Osteocyte (in vitro differentiated cells): ENCODE measurements around the gene ITIH4. TPM values are rescaled to one million over a fixed set of nuclear protein-coding genes. Genes with fewer than 3 reads are reported as not detected.

Experiments used
- DNase-seq: peaks from one replicate; pipeline ENCODE4 v3.0.0; 2021; ENCODE audit warnings: mixed read lengths; ENCODE audit not compliant: unreplicated experiment; ENCODE audit errors: extremely low spot score
- H3K27ac Mint-ChIP-seq: one replicate; pipeline ENCODE4 v1.8.0; 2021; ENCODE audit warnings: mild to moderate bottlenecking, mixed read lengths; ENCODE audit not compliant: unreplicated experiment
- H3K27me3 Mint-ChIP-seq: one replicate; pipeline ENCODE4 v1.8.0; 2021; ENCODE audit warnings: mixed read lengths; ENCODE audit not compliant: unreplicated experiment
- H3K36me3 Mint-ChIP-seq: one replicate; pipeline ENCODE4 v1.8.0; 2021; ENCODE audit warnings: mixed read lengths; ENCODE audit not compliant: unreplicated experiment
- H3K4me1 Mint-ChIP-seq: one replicate; pipeline ENCODE4 v1.8.0; 2021; ENCODE audit warnings: mixed read lengths; ENCODE audit not compliant: unreplicated experiment
- H3K4me3 Mint-ChIP-seq: one replicate; pipeline ENCODE4 v1.8.0; 2021; ENCODE audit warnings: mild to moderate bottlenecking, moderate library complexity, mixed read lengths; ENCODE audit not compliant: unreplicated experiment
- H3K9me3 Mint-ChIP-seq: one replicate; pipeline ENCODE4 v1.8.0; 2021; ENCODE audit warnings: mixed read lengths; ENCODE audit not compliant: unreplicated experiment
- CTCF ChIP-seq: fragments of 200-600 bp; sonication (generic); IDR thresholded peaks from 2 replicates; pipeline ENCODE4 v1.5.0; 2021; ENCODE audit warnings: antibody characterized with exemption, mild to moderate bottlenecking, moderate library complexity
- total RNA-seq: library from RNA; stranded (reverse); gene quantifications from 2 replicates; pipeline ENCODE4 v1.2.1, GENCODE V29; 2021

The ITIH4 gene
- total RNA-seq, 1 donor from 2014 or later = 7.2 TPM

DNA sequence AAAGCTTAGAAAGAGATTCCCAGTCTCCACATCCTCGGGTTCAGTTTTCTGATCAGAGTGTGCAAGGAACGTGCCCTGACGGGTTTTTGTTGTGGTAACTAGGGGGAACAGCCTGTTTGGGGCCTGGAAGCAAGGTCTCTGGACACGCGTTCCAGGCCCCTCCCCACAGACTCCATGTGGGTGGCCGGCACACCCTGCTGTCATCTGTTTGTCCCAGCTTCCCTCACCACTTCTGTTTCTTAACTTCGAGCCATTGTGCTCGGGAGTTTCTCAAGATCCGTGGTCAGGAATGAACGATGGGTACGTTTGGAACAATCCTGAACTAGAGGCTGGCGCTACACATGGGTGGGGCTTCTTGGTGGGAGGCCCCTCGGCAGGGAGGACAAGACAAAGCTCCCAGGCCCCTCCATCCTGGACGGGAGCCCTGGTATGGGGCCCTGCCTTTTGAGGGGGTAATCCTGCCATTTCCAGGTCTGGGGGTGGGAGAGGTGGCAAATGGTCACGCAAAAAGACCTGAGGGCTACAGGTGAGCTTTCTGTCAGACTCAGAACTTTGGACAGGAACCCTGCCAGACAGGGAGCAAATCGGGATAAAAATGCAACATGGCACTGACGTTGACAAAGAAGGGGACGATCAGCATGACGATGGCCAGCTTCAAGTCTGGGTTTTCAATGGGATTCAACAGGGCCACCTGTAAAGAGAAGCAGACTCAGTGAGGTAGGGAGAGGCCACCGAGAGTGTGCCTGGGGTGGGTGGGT, 12.8 kb upstream of the ITIH4 start:
- no peak for TF ChIP-seq CTCF
- no peak for DNase-seq
- no peaks in the 10 kb centered on the region for H3K9me3 Mint-ChIP-seq
- H3K27me3 Mint-ChIP-seq = no peaks in the 10 kb centered on the region
- peaks cover 24% of the 10 kb centered on the region for H3K4me1 Mint-ChIP-seq
- no peak overlapping the region for H3K4me3 Mint-ChIP-seq
- H3K36me3 Mint-ChIP-seq = peaks cover 16% of the 10 kb centered on the region
- no peak overlapping the region for H3K27ac Mint-ChIP-seq

- peaks cover 13% of the 10 kb centered on the region for H3K36me3 Mint-ChIP-seq
- H3K27ac Mint-ChIP-seq = no peak overlapping the region
- TF ChIP-seq CTCF = no peak
- H3K4me3 Mint-ChIP-seq = no peak overlapping the region
- no peaks in the 10 kb centered on the region for H3K27me3 Mint-ChIP-seq
- DNase-seq = no peak
- H3K9me3 Mint-ChIP-seq = no peaks in the 10 kb centered on the region
- peaks cover 24% of the 10 kb centered on the region for H3K4me1 Mint-ChIP-seq
Measured at GRCh38 chr3:52842424-52842823, 12.0 kb upstream of the ITIH4 start.

- no peak for DNase-seq
- Mint-ChIP-seq H3K9me3 (no peaks in the 10 kb centered on the region), H3K4me3 (no peak overlapping the region), H3K27me3 (no peaks in the 10 kb centered on the region), H3K4me1 (peaks cover 24% of the 10 kb centered on the region), H3K27ac (no peak overlapping the region), H3K36me3 (peaks cover 8% of the 10 kb centered on the region)
- TF ChIP-seq CTCF = no peak
Measured at GRCh38 chr3:52841981-52842340, 11.5 kb upstream of the ITIH4 start.

DNA sequence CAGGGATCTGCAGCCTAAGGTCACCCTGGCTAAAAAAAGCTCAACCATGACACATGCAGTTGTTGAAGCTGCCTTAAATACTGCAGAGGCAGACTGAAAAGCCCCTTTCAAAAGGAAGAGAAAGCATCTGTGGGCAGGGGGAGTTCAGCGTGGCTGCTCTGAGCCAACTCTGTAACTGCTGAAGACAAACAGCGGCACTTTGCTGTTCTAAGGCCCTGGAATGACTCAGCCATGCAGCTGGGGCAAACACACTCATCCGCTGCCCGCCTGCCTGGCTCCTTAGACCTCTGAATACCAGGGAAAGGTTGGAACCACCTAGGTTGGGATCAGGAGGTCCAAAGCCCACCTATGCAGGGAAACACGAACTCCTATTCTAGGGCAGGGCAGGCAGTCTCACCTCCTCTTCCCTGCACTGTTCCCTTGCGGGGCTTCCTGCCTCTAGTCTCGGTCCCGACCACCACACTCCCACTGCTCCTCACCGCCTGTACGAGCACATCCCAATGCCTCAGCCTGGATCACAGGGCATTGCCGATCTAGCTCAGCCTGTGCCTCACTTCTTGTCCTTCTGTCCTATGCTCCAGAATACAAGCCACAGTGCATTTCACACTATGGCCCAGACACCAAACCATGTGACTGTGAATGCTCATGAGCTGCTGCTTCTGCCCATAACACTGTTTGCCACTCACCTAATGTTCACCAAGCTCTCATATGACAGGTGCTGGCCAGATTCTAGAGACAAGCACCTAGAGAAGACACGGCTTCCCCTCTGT, 10.9 kb upstream of the ITIH4 start:
- no peak for TF ChIP-seq CTCF
- Mint-ChIP-seq H3K27ac (no peak overlapping the region), H3K9me3 (no peaks in the 10 kb centered on the region), H3K4me1 (peaks cover 24% of the 10 kb centered on the region), H3K36me3 (peaks cover 9% of the 10 kb centered on the region), H3K4me3 (no peak overlapping the region), H3K27me3 (no peaks in the 10 kb centered on the region)
- DNase-seq = no peak

GRCh38 chr3:52839892-52840545, 9.5 kb upstream of the ITIH4 start:
- H3K4me3 Mint-ChIP-seq = no peak overlapping the region
- DNase-seq = no peak
- H3K36me3 Mint-ChIP-seq = peaks cover 9% of the 10 kb centered on the region
- TF ChIP-seq CTCF = no peak
- no peak overlapping the region for H3K27ac Mint-ChIP-seq
- peaks cover 26% of the 10 kb centered on the region for H3K4me1 Mint-ChIP-seq
- H3K9me3 Mint-ChIP-seq = no peaks in the 10 kb centered on the region
- H3K27me3 Mint-ChIP-seq = no peaks in the 10 kb centered on the region
